GM19372 (cell line): ENCODE results near the gene GAL3ST1.

Source experiments
- ATAC-seq: cut with Tn5 transposase; IDR thresholded peaks from one replicate; pipeline ENCODE4 v1.9.1; 2021; ENCODE audit warnings: mild to moderate bottlenecking, low read depth, moderate library complexity; ENCODE audit not compliant: unreplicated experiment

The GAL3ST1 gene

DNA sequence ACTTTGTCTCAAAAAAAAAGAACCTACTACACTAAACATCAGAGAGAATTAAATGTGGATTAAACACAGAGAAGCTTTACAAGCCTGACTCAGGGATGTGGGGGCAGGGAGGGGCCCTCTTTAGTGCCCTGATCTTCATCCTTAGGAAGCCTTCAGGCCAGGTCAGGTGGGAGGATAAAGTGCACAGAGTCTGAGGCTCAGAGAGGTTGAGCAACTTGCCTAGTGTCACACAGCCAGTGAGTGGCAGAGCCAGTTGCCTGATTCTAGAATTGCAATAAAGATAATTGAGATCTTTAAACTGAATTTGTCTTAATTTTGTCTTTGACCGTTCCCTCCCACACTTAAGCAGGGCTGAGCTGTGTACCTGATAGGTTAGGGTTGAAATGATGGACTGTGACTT lies 35.1 kb downstream of the GAL3ST1 start:
- no peak for ATAC-seq

DNA sequence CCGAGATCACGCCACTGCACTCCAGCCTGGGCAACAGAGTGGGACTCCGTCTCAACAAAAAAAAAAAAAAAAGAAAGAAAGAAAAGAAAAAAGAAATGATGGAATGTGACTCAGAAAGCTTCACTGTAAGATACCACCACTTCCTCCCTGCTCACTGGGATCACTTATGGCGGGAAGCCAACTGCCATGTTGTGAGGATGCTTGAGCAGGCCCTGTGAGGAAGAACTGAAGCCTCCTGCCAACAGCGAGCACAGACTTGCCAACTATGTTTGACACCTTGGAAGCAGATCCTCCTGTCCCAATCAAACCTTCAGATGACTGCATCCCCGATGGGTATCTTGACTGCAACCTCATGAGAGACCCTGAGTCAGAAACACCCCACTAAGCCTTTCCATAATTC lies 36.2 kb downstream of the GAL3ST1 start:
- ATAC-seq = no peak

DNA sequence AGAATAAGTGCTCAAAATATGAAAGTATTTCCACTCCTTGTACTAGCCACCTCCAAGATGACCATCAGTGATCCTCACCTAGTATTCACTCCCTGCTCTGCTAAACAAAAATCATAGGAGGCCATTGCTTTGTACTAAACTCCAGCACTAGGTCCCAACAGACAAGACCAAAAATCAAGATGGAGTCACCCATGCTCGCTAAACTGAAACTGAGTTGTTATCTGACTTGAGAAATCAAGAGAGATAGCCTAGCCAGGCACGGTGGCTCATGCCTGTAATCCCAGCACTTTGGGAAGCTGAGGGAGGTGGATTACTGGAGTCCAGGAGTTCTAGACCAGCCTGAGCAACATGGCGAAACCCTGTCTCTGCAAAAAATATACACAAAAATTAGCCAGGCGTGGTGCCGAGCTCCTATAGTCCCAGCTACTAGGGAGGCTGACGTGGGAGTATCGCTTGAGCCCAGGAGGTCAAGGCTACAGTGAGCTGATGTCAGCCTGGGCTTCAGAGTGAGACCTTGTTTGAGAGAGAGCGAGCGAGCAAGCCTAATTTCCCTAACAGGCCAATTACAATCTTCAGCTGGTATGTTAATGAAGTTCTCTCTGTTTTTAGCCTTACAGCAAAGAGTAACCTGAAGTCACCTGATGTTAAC lies 37.3 kb downstream of the GAL3ST1 start:
- no peak for ATAC-seq

DNA sequence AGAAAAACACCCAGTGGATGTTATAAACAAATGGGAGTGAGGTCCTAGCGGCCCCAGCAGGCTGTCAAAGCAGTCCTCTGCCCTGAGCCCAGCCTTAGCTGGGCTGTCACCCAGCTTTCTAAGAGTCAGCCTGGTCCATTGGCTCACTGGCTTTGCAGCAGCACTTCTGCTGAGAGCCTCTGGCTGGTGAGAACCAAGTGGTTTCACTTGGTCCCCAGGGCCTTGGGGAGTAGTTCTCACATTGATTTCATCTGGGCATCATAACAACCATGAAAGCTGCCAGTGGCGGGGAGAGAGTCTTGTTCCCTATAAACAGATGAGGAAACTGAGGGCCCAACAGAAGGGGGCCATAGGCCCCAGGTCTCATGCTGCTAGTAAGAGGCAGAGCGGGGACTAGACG lies 39.3 kb downstream of the GAL3ST1 start:
- no peak for ATAC-seq

DNA sequence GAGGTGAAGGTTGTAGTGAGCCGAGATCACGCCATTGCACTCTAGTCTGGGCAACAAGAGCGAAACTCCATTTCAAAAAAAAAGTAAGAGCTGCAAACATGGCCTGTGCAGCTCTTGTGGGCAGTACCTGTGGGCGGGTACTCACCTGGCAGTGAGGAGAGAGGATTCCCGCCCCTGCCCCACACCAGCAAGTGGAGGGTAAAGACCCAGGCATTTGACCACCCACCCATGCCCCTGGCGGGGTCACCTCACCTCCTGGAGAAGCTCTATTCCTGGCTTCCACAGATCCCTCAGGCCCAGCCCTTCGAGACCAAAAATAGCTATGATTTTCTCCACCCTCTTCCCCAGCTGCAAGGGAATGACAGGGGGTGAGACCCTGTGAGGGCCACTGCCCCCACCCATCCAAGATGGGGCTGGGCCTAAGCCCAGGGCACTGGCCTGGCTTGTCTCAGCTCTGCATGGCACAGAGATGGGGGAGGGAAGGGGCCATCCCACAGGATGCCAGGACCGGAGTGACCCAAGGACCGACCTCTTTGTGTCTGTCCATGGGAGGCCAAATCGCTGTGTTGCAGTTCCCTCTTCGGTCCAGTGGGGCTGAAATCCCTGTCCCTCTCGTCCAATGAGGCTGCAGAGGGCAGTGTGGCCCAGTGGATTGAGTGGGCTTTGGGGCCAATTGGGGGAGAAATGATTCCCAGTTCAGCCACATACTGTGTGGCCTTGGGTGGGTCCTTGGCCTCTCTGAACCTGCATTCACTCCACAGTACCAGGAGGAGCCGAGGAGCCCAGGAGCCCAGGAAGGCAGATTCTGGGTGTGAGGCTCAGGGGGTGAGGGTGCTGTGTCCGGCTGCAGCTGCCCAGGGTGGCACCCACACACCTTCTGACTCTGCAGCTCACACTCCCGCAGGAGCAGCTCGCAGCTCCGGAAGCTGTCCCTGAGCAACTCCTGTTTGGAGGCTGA lies 42.5 kb downstream of the GAL3ST1 start:
- ATAC-seq = no peak

DNA sequence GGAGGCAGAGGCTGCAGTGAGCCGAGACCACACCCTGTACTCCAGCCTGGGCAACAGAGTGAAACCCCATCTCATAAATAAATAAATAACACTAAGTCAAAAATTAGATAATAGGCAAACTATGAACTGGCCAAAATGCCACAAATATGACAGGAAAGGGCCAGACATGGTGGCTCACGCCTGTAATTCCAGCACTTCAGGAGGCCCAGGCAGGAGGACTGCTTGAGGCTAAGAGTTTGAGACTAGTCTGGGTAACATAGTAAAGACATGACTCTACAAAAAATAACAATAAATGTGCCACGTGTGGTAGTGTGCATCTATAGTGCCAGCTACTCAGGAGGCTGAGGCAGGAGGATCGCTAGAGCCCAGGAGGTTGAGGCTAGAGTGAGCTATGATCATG lies 47.8 kb downstream of the GAL3ST1 start:
- no peak for ATAC-seq

DNA sequence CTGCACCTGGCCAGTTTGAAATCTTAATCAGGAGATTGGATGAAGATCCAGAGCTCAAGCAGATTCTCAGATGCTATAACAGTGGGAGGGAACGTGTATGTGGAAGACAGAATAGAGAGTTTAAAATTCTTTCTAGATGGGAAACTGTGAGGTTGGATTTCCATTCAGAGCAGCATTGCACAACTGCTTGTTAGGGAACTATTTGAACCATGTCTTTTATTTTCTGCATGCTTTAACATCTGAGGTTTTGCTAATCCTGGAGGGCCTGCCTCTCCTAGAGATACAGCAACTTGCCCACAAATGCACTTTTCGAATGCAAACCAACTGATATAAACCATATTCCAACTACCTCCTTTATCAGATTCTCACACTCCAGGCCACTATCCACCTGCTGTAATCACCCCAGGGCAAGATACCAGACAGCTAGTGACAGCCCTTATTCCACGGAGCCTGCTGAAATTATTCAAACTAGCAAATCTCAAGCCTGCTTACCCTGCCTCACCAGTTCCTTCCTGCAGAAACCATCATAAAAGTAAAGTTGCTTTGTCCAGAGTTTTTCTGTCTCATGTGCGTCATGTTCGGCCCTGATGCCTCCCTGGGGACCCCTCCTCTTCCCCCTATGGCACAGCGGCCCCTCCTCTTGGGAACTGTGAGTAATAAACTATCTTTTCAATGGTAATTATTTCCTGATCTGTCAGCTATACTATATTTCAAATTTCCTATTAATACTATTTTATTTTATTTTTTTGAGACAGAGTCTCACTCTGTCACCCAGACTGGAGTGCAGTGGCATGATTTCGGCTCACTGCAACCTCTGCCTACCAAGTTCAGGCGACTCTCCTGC lies 50.6 kb downstream of the GAL3ST1 start:
- no peak for ATAC-seq

DNA sequence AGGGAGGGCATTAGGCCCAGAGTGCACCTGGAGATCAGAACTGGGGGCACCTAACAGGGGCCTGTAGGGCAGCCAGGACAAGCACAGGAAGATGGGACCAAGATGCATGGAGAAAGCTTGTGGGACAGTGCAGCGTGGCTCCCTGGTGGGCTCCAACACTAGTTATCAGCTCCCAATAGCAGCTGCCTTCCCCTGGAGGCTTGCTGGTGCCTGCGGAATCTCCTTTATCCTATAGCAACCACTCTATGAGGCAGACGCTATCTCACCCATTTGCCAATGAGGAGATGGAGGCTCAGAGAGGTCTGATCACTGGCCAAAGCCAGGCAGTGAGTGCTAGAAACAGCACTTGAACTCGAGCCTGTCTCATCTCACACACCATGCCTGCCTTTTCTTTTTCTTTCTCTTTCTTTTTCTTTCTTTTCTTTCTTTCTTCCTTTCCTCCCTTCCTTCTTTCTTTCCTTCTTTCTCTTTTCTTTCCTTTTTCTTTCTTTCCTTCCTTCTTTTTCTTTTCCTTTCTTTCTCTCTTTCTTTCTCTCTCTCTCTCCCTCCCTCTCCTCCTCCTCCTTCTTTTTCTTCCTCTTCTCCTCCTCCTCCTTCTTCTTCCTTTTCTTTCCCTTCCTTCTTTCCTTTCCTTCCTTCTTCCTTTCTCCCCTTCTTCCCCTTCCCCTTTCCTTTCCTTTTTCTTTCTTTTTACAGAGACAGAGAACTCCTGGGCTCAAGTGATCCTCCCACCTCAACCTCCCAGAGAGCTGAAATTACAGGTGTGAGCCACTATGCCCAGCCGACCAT lies 52.9 kb downstream of the GAL3ST1 start:
- no peak for ATAC-seq

DNA sequence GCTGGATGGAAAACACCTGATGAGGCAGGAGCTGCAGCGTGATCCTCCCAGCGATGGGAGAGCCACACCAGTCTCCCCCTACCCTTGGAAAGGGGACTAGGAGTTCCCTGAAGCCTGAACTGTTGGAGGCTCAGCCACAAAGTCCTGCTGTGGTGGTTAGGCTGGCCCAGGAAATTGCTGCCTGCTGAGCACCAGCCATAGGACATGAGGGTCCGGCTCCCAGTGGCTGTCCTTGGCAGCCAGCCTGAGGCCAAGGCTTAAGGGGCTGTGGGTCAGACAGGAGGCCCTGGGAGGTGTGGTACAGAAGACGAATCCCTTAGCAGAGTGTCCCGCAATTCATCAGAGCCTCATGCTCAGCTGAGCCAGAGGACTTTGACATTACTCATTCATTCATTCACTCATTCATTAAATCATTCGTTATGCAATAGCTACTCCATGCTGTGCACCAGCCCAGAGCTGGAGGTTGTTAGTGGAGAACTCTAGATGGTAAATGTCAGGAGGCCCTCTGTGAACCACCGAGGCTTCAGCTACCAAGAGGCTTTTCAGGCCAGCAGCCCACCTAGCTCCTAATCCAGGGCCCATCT lies 54.5 kb downstream of the GAL3ST1 start:
- ATAC-seq = no peak

DNA sequence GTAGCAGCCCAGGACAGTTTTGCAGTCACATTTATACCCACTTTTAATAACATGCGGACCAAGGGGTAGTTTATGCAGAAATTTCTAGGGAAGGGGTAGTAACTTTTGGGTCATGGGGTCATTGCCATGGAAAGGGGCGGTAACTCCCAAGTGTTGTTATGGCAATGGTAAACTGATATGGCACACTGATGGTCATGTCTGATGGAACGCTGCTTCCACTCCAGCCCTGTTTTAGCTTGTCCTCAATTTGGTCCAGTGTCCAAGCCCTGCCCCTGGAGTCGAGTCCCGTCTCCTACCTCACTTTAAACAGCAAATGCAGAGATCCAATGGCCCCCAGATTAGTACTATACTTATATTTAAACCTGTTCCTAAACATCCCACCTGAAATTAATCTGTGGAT lies 57.7 kb downstream of the GAL3ST1 start:
- no peak for ATAC-seq

DNA sequence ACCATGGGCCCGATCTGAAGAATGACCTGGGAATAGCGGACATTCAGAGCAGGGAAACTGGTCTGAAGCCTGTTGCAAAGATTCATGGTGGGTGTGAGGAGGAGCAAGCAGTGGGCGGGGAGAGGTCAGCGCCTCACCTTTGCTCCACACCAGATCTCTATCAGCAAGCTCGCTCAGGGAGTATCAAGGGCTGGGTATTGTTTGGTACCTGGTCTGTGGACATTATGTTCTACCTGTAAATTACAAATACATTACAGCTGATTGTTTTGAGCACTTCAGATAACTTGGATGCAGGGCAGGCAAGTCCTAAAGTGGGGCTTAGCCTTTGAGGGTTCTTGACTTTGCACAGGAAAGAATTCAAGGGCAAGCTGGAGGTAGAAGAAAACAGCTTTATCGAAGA lies 58.2 kb downstream of the GAL3ST1 start:
- no peak for ATAC-seq

DNA sequence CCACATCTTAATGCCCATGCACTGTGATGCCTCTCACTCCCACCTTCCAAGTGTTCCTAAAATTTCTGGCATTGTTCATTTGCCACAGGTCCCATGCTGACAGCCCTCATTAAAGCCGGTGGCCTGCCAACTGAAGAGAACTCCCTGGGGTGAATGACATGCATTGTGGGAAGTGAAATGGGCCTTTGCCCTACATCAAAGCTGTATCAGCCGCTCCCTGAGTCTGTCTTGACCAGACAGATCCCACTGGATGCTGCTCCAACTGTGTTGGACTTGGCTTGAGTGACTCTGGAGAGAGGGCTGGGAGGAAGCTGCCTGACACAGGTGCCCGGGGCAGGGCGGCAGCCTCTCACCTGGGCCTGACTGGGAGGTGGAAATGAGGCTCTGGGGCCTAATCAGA lies 60.2 kb downstream of the GAL3ST1 start:
- ATAC-seq = no peak

DNA sequence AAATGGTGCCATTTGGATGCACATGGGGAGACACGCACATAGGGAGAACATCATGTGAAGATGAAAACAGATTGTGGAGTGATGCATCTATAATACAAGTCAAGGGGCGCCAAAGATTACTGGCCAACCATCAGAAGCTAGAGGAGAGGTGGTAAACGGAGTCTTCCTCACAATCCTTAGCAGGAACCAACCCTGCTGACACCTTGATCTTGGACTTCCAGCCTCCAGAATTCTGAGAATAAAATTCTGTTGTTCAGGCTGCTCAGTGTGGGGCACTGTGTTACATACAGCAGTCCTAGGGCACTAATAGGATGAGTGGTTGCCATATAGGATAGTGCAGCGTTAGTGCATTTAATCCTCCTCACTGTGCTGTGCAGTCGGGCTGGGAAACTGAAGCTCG lies 61.0 kb downstream of the GAL3ST1 start:
- ATAC-seq = no peak

DNA sequence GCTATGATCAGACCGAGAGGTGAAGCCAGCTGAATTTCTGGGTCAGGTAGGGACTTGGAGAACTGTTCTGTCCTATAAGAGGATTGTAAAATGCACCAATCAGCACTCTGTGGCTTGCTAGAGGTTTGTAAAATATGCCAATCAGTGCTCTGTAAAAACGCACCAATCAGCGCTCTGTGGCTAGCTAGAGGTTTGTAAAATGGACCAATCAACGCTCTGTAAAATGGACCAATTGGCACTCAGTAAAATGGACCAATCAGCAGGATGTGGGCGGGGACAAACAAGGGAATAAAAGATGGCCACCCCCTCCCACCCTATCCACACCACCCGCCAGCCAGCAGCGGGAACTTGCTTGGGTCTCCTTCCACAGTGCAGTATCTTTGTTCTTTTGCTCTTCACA lies 62.6 kb downstream of the GAL3ST1 start:
- no peak for ATAC-seq

DNA sequence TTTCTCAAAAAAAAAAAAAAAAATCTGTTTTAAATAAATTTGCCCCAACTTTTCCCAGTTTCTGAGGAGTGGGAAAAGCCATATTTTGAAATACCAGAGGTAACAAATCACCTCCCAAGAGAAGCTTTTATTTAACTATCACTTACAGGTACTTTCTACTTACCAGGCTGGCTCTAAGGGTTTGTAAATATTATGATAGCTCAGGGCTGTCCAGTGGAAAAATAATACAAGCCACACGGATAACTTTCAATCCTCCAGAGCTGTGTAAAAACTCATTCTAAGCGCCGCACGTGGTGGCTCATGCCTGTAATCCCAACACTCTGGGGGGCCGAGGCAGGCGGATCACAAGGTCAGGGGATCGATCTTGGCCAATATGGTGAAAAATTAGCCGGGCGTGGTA lies 63.4 kb downstream of the GAL3ST1 start:
- ATAC-seq = no peak

DNA sequence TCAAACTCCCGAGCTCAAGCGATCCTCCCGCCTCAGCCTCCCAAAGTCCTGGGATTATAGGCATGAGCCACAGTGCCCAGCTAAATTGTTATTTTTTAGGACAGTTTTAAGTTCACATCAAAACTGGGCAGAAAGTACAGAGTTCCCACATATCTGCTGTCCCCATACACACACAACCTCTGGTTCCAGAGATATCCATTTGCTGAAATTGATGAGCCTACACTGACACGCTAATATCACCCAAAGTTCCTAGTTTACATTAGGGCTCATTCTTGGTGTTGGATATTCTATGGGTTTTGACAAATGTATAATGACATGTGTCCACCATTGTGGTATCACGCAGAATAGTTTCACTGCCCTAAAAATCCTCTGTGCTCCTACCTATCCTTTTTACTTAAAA lies 66.2 kb downstream of the GAL3ST1 start:
- ATAC-seq = no peak

DNA sequence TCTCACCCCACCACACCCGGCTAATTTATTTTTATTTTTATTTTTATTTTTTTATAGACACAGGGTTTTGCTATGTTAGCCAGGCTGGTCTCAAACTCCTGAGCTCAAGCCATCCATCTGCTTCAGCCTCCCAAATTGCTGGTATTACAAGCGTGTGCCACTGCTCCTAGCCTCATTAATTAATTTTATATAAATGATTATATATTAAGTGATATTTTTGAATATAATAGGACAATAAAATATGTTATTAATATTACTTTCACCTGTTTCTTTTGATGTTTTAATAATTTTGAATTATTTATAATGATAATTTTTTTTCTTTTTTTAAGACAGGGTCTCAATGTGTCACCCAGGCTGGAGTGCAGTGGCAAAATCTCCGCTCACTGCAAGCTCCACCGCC lies 66.8 kb downstream of the GAL3ST1 start:
- no peak for ATAC-seq

DNA sequence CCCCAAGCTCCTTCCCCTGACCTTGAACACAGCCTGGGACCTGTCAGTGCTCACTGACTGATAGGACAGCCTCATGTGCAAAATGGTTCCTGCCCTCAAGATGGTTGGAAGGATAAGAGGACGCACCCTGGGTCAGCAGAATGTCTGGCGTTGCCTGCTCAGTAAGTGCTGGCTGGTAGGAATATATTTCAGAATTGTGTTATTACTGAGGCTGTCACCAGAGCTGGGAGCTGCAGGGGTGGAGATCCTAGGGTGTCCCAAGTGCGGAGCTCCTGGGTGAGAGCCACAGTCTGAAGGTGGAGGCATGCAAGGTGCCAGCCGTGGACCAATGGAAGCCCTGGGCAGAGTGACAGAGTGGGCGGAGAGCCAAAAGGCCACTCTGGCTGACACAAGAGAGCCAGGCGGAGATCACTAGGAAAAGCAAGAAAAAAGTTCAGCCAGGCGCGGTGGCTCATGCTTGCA lies 67.9 kb downstream of the GAL3ST1 start:
- no peak for ATAC-seq
